ENCODE data around the gene SLC7A5.
"Not testable (repeated sequence)": the region's sequence is repeated elsewhere in the genome, so short reads cannot be mapped to it uniquely, and the experiment has no call there.

The SLC7A5 gene

DNA sequence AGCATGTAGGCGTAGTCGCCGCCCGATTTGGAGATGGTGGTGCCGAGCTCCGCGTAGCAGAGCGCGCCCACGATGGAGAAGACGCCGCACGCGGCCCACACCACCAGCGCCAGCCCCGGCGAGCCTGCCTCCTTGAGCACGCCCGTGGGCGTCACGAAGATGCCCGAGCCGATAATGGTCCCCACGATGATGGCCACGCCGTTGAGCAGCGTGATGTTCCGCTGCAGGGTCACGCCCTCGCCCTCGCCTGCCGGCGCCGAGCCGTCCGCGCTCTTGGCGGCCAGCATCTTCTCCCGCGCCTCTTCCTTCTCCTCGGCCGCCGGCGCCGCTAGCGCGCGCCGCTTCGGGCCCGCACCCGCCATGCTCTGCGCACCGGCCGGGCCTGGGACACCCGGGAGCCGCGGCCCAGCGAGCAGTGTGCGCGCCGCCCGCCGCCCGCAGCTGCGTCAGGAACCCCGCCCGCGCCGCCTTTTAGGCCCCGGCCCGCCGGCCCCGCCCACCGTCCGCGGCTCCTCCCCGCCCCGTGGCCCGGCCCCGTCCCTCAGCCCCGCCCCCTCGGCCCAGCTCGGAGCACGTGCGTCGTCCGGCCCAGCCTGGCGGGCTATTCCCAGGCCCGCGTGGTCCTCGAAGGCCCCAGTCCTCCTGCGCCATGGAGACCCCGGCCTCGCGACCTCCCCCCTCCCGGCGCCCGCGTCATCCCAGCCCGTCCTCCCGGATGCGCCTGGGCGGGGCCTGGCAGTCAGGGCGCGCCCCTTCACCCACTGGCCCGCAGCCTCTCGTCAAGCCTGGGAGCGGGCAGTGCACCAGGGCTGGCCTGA lies at the start of gene SLC7A5:
Gene SLC7A5 (minus strand): TSS at position 447 of the 818 bp plus-strand sequence. CDS start 85 bp downstream, at position 362.
- peak; percentile 79 to 85 for DNase-seq (ENCODE audit: low read depth in 2 of 2)

DNA sequence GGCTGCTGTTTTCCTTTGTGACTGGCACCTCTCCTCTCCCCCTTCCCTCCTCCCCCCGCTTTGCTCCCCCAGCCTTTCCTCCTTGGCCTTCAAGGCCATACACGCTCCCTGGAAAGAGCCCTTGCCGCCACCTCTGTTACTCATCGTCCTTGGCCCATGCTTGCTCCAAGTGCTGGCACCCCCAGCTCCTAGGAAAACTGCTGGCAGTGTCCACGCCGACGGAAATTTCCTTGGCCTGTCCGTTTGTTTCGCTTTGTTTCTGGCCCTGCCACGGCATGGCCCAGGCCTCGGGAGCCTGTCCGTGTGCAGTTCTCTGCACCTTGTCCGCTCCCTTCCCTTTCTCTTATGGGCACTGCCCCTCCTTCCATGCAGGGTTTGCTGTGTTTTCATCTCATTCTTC lies 49.0 kb upstream of the SLC7A5 start:
- no peak for DNase-seq (ENCODE audit: low read depth in 2 of 2)

DNA sequence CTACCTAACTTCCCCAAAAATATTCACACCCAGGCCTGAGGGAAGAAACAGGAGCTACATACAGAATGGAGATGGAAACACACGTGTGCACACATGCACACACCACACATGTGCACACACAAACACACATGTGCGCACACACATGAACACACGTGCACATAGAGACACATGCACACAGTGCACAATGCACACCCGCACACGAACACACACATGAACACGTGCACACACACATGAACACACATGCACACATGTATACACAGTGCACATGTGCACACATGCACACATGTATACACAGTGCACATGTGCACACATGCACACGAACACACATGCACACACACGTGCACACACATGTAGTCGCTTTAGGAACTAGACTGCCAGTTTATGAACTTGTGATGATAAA lies 48.2 kb upstream of the SLC7A5 start:
- DNase-seq (ENCODE audit: low read depth in 2 of 2) = no peak

DNA sequence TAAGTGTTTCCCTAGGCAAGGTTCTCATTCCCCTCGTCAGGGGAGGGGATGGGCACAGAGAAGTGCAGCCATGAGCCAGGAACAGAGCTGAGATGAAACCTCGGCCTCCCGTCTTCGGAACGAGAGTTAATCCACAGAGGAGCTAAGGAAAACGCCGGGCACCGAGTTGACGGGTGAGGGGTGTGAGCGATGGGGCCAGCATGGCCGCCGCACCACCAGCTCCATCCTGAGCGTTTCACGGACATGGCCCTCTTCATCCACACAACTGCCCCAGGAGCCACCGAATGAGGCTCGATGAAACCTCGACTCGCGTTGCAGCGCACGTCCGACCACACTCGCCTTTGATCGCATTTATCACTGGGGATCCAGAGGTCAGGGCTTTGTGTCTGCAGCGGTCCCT lies 45.5 kb upstream of the SLC7A5 start:
- no peak for DNase-seq (ENCODE audit: low read depth in 2 of 2)

DNA sequence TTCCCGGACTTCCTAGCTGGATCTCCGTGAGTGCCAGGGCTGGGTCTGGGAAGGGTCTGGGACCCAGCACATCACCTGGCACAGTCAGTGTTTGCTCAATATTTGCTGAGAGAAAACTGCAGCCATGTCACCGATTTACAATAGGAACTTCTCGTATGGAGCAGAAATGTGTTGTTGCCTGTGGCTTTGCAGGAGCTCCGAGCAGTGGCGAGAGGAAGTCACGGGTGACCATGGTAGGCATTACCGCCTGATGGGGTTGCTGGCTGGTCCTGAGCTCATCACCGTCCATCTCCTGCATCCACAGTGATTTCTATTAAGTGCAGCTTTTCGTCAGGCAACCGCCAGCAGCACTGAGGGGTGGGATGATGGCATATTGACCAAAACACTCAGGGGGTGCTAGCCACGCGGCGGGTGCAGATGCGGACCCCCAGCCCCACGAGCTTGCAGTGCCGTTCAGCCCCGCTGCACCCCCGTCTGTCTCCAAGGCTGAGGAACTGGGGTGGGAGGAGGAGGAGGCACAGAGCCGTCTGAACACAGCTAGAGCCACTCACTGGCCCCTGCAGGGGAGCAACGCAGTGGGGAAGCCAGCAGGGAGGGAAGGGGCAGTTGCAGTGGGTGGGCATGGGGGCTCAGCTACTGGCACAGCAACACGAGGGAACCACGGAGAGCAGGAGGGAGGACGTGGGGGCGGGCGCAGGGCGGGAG lies 44.9 kb upstream of the SLC7A5 start:
- DNase-seq (ENCODE audit: low read depth in 2 of 2) = not testable (repeated sequence)

DNA sequence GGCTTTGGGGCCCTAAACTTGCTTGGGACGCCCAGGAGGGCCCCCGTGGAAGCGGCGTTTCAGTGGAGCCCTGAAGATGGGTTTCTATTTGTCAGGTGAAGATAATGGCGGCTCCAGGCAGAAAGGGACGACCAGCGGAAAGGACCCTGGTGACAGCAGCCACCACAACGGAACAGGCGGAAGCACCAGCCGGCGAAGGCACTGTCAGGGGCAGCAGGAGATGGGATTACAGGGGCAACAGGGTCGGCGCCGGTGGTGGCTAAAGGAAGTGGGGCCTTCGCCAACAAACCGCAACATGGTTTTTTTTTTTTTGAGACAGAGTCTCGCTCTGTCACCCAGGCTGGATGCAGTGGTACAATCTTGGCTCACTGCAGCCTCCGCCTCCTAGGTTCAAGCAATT lies 43.4 kb upstream of the SLC7A5 start:
- DNase-seq (ENCODE audit: low read depth in 2 of 2) = not testable (repeated sequence)

DNA sequence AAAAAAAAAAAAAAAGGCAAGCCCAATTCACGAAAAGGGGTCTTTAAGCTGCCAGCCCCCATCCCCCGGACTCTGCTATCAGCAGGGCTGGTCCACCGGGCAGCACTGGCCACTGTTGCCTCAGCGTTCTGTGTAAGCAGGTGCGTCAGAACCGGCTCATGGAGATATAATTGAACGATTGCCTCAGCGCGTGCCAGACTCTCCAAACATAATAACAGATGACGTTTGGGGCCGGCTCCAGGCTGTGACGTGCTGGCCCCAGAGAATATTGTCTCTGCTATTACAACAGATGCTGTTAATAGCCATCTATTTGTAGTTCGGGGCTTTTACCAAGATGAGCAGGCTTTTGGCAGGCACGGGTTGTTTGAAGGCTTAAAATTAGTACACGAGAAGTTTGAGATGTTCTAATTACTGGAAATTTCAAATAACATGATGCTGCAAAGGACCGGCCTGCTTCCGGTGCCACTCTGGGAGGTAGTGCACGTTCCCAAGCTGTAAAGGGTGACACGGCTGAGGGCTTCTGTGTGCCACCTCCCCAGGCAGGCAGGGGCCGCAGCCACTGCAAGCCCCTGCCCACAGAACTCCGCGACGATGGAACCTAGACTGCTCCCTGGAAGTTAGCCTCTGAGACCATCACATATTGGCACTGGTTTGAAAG lies 41.9 kb upstream of the SLC7A5 start:
- DNase-seq (ENCODE audit: low read depth in 2 of 2) = not testable (repeated sequence)

DNA sequence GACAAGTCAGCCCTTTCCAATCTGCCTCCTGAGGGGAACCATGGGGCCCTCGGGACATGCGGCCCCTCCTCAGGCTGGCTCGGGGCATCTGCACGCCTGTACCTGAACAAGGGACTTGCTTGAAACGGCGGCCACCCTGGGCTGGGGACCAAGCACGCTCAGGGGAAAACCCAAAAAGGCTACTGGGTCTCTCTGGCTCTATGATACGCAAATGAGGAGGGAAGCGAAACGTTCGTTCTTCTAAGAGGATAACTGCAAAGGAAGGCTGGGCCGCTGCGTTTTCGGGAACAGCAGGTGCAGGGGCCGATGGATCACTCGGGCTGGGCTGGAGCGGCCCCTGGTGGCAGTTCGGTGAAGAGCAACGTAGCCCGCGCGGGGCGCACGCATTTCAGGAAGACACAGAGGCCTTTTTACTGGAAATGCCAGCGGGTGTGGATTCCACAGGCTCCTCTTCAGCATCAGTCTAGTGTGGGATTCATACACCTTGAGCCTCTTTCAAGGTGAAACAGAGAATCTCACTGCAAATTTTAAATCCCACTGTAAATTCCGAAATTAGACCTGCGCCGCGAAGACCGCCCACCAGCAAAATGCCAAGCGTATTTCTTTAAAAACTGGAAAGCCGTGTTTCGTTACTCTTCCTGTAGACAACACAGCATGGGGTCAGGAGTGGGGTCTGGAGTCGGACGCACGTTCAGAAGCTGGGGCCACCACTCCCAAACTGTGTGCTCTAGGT lies 40.1 kb upstream of the SLC7A5 start:
- peak; percentile 62 to 64 for DNase-seq (ENCODE audit: low read depth in 2 of 2)

DNA sequence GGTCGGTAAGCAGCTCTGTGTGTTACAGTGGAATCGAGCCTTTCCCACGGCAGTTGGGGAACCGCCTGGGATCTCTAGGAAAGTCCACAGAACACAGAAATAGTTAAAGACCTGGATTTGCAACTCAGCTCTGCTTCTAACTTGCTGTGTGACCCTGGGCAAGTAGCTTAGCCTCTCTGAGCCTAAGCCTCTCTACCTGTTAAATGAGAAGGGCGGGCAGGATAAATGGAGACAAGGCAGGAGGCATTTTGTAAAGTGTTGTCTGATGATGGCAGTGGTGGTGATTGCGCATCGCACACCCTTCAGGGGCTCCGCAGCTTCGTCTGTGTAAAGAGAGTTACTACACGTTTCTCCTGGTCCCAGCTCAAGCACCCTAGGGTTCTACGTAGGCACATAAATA lies 38.8 kb upstream of the SLC7A5 start:
- not testable (repeated sequence) for DNase-seq (ENCODE audit: low read depth in 2 of 2)

DNA sequence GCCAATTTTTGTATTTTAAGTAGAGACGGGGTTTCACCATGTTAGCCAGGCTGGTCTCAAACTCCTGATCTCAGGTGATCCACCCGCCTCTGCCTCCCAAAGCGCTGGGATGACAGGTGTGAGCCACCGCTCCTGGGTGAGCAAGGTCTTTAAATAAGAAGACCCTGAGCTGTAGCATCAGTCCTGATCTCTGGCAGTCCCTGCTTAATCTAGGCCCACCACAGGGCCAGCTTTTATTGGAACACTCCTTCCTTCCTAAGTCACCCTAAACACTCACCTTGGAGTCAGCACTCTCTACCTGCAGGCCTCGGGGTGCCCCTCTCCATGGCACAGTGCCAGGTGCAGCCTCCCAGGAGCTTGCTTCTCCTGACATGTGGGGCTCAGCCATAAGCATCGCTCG lies 36.2 kb upstream of the SLC7A5 start:
- DNase-seq (ENCODE audit: low read depth in 2 of 2) = not testable (repeated sequence)

DNA sequence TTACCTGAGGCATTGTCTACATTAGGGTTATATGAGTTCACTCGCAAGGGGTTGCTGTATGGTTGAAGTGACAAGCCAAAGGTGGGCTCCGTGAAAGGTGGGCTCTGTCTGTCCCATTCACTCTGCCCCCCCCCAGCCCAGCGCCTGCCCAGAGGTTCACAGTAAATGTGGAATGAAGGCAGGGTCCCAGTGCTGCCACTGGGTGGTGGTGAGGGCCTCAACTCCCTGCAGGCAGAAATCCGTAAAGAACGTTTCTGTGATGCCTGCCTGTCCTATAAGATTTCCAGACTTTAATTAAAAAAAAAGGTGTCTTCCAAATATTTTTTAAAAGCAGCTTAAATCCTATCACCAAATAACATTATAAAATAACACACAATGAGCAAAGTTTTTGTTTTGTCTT lies 35.7 kb upstream of the SLC7A5 start:
- DNase-seq (ENCODE audit: low read depth in 2 of 2) = not testable (repeated sequence)

DNA sequence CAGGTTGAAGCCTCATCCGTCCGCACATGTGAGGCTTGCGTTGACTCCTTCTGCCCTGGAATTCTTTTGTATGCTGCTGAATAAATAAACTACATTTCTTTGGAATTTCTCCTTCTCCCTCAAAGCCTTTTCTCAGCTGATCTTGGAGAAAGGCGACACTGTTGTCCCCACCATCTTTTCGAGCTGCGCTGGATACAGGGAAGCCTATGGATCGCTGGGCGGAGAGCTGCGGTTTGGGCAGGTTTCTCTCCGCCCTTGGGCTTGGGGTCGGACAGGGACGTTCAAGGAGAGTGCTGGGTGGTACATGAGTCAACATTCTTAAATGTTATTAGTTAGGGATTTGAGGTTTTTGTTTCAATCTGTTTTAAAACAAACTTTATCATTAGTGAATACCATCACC lies 31.2 kb upstream of the SLC7A5 start:
- not testable (repeated sequence) for DNase-seq (ENCODE audit: low read depth in 2 of 2)

DNA sequence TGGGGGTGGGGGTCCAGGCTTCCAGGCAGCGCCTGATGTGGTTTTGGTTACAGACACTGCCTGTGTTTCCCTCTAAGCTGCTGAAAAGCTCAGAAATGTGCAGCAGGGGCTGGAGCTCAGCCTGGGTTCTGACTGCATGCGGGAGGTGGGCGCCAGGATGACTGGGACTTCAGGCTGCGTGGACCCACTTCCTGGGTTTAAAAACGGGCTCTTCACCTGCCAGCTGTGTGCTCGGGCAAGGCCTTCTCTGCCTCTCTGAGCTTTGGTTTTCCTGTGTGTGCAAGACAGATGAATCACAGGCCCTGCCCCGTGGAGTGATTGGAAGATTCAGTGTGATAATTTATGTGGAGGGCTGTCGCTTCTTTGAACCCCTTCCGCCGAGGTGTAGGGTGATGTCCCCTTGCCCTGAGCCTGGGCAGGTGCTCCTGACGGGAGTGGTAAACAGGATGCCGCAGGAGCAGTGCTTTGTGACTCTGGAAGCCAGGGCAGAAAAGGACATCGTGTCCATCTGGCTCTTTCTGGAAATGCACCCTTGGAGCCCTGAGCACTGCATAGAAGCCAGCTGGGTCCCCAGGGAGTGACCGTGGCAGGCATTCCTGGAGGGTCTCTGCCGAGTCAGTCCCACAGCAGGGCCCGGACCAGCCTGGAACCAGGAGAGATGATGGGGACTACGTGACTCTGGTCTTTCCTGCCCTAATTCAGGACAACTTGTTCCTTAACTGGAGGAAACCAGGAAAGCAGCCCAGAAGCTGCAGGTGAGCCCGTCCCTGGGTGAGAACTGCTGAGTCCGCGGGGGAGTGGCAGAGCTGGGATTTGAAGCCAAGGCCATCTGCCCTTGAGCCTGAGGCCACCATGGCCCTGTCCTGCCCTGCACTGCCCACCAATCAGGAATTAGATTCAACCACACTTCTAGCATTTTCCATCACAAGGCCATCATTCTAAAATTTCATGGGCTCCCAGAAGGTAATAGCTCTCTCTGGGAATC lies 28.5 kb upstream of the SLC7A5 start:
- DNase-seq (ENCODE audit: low read depth in 2 of 2) = peak; percentile 45 to 46

DNA sequence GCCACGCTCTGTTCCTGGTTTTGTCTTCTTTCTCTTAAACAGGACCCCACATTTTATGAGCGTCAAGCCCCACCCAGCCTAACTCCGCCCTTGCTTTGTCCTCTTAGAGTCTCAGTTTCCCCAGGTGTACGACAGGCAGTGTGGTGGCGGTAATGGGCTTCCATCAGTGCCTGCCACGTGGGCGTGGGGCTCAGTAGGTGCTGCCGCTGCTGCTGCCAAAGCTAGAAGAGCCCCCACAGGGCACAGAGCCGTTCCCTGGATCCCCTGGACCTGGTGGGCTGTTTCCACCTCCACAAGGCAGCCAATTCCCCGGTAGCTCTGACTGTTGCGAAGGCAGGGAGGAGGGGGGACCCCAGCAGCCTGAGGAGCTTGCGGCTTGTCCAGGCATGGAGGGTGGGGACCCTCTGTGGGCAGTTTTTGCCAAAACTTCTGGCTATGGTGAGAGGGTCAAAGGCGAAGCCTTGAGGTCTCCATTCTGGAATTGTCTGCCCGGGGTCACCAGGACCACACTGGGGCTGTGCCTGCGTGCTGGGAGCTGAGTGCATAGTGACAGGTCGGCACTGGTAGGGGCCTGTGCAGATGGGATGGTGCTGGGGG lies 27.7 kb upstream of the SLC7A5 start:
- DNase-seq (ENCODE audit: low read depth in 2 of 2) = not testable (repeated sequence)

DNA sequence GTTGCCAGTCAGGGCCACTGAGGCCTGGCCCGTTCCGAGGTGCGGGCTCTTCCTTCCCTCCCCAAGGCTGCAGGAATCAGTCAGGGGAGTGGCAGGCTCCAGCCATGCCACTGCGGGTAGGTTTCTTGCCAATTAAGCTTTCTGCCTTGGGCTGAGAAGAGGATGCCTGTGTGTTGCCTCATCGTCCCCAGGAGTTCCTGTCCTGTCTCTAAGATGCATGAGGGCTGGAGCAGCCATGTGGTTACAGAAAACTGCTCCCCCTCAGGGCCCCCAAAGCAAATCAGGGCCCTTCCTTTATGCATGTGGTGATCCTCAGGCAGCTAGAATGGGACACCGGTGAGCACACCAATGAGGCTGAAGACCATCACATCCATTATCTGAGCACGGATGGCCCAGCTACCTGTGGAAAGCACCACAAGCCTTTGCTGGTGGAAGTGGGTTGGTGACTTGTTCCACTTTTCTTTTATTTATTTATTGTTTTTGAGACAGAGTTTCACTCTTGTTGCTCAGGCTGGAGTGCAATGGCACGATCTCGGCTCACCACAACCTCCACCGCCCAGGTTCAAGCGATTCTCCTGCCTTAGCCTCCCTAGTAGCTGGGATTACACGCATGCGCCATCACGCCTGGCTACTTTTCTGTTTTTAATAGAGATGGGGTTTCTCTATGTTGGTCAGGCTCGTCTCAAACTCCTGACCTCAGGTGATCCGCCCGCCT lies 27.0 kb upstream of the SLC7A5 start:
- not testable (repeated sequence) for DNase-seq (ENCODE audit: low read depth in 2 of 2)

DNA sequence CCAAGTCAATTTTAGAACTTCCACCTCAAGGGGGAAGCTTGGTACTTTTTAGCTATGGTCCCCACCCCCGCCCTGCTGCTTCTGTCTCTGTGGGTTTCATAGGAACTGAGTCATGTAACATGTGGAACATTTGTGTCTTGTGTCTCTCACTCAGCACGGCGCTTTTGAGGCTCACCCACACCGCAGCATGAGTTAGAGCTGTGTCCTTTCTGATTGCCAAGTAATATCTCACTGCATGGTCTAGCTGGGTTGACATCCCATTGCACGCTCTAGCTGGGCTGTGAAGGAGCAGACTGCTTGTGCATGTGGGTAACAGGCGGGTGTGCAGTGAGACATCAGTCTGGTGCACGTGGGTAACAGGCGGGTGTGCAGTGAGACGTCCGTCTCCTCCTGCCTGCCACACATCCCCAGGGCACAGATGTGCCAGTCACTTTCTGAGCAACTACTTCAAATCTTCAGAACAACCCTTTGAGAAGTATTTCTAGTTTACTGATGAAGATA lies 26.4 kb upstream of the SLC7A5 start:
- DNase-seq (ENCODE audit: low read depth in 2 of 2) = peak; percentile 63 to 82

DNA sequence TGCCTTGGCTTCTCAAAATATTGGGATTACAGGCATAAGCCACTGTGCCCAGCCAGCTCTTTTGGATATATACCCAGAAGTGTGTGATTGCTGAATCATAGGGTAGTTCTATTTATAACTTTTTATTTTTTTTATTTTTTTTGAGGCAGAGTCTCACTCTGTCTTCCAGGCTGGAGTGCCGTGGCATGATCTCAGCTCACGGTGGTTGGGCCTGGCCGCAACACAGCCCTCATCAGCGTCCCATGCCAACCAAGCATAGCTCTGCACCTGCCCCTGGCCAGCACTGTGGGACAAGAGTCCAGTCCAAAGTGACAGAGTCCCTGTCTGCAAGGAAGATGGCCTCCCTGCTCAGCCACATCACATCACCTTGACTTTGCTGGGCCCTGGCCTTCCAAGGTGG lies 24.7 kb upstream of the SLC7A5 start:
- DNase-seq (ENCODE audit: low read depth in 2 of 2) = not testable (repeated sequence)

DNA sequence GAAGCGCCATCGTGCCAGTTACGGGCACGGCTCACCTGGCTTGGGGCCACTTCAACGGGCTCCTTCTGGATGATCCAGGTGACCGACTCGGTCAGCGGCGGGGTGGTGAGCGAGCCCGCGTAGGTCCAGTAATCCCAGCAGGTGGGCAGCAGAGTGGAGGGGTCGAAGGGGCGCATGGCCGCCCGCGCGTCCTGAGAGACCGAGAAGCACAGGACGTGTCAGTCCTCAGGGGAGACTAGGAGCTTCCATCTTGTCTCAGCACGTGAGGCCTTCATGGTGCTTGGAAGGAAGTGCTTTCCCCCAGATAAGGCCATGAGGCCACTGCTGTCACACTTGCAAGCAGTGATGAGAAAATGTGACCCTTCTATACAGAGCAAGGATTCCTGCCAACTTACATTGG lies 22.5 kb upstream of the SLC7A5 start:
- DNase-seq (ENCODE audit: low read depth in 2 of 2) = no peak

DNA sequence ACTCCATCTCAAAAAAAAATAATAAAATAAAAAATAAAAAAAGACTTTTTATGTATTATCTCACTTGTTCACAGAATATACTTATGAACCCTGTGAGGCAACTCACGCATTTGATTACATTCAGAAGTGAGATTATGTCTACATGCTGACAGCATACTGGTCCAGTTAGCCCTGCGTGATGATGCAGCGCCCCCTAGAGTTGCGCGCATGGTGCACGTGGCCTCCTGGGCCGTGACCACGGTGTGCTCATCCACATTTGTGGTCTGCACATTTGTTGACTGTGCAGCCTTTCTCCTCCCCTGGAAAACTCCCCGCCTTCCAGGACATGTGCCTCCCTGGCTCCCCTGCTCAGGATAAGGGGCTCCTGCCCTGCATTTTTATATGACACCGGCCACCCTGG lies 20.5 kb upstream of the SLC7A5 start:
- DNase-seq (ENCODE audit: low read depth in 2 of 2) = not testable (repeated sequence)
